ENCODE data around the gene DNAJC18. TPM values are rescaled to one million over a fixed set of nuclear protein-coding genes. Genes with fewer than 3 reads are reported as not detected.
A peak's percentile ranks its signal among the peaks of the same experiment; 100 is the strongest.
"Not testable (repeated sequence)": the region's sequence is repeated elsewhere in the genome, so short reads cannot be mapped to it uniquely, and the experiment has no call there.

Gene DNAJC18
- total RNA-seq, 1 experiment from 2014 or later: 2.2 TPM

- no peak for DNase-seq (ENCODE audit: extremely low read depth, low read depth)
Observed at GRCh38 chr5:139431706-139432105, 7.6 kb downstream of the DNAJC18 start.

GRCh38 chr5:139430015-139430414 is 9.3 kb downstream of the DNAJC18 start:
- DNase-seq (ENCODE audit: extremely low read depth, low read depth): no peak

- DNase-seq (ENCODE audit: extremely low read depth, low read depth): no peak
Observed at GRCh38 chr5:139426203-139426885, 13.0 kb downstream of the DNAJC18 start.

- DNase-seq (ENCODE audit: extremely low read depth, low read depth): no peak
Observed at GRCh38 chr5:139425497-139425896, 13.8 kb downstream of the DNAJC18 start.

- peak; percentile 68 for DNase-seq (ENCODE audit: extremely low read depth, low read depth)
Observed at GRCh38 chr5:139422307-139422893, 16.9 kb downstream of the DNAJC18 start.

- DNase-seq (ENCODE audit: extremely low read depth, low read depth): no peak
Observed at GRCh38 chr5:139419226-139420192, 19.8 kb downstream of the DNAJC18 start.

- DNase-seq (ENCODE audit: extremely low read depth, low read depth): no peak
Observed at GRCh38 chr5:139418793-139419192, 20.5 kb downstream of the DNAJC18 start.

- DNase-seq (ENCODE audit: extremely low read depth, low read depth): no peak
Observed at GRCh38 chr5:139417214-139417613, 22.1 kb downstream of the DNAJC18 start.

- no peak for DNase-seq (ENCODE audit: extremely low read depth, low read depth)
Observed at GRCh38 chr5:139416651-139417050, 22.7 kb downstream of the DNAJC18 start.

GRCh38 chr5:139415869-139416268 is 23.5 kb downstream of the DNAJC18 start:
- DNase-seq (ENCODE audit: extremely low read depth, low read depth): no peak

GRCh38 chr5:139415221-139415861 is 24.0 kb downstream of the DNAJC18 start:
- DNase-seq (ENCODE audit: extremely low read depth, low read depth): no peak

GRCh38 chr5:139414581-139415130 is 24.7 kb downstream of the DNAJC18 start:
- DNase-seq (ENCODE audit: extremely low read depth, low read depth): no peak

- no peak for DNase-seq (ENCODE audit: extremely low read depth, low read depth)
Observed at GRCh38 chr5:139413963-139414362, 25.4 kb downstream of the DNAJC18 start.

GRCh38 chr5:139413153-139413552 is 26.2 kb downstream of the DNAJC18 start:
- DNase-seq (ENCODE audit: extremely low read depth, low read depth): no peak

GRCh38 chr5:139410993-139411828 is 28.1 kb downstream of the DNAJC18 start:
- no peak for DNase-seq (ENCODE audit: extremely low read depth, low read depth)

- DNase-seq (ENCODE audit: extremely low read depth, low read depth): no peak
Observed at GRCh38 chr5:139410121-139410992, 29.0 kb downstream of the DNAJC18 start.

- not testable (repeated sequence) for DNase-seq (ENCODE audit: extremely low read depth, low read depth)
Observed at GRCh38 chr5:139409116-139409515, 30.2 kb downstream of the DNAJC18 start.

GRCh38 chr5:139408191-139408590 is 31.1 kb downstream of the DNAJC18 start:
- no peak for DNase-seq (ENCODE audit: extremely low read depth, low read depth)

GRCh38 chr5:139407517-139407916 is 31.8 kb downstream of the DNAJC18 start:
- DNase-seq (ENCODE audit: extremely low read depth, low read depth): no peak
